LHCN-M2 (cell line): ENCODE measurements around the gene RAD54L. TPM values are rescaled to one million over a fixed set of nuclear protein-coding genes. Genes with fewer than 3 reads are reported as not detected.
A peak's percentile ranks its signal among the peaks of the same experiment; 100 is the strongest.
"Not testable (repeated sequence)": the region's sequence is repeated elsewhere in the genome, so short reads cannot be mapped to it uniquely, and the experiment has no call there.

Experiments used
- DNase-seq: peaks from one replicate; pipeline ENCODE4 v3.0.0-alpha.2; 2012; ENCODE audit warnings: low read depth
- polyA plus RNA-seq: library from polyadenylated mRNA; unstranded; fragments of >200 nt; gene quantifications from one replicate; pipeline ENCODE4 v1.2.1, GENCODE V29; 2012; ENCODE audit warnings: missing spikeins
- total RNA-seq: library from RNA; depleted of rRNA; stranded (reverse); fragments of >200 nt; gene quantifications from 2 replicates; pipeline ENCODE4 v1.2.3, GENCODE V29; 2014; rRNA removed

Gene RAD54L
- total RNA-seq: 14.7 and 16.6 TPM in 2 replicates
- 6.9 TPM for polyA plus RNA-seq

DNA sequence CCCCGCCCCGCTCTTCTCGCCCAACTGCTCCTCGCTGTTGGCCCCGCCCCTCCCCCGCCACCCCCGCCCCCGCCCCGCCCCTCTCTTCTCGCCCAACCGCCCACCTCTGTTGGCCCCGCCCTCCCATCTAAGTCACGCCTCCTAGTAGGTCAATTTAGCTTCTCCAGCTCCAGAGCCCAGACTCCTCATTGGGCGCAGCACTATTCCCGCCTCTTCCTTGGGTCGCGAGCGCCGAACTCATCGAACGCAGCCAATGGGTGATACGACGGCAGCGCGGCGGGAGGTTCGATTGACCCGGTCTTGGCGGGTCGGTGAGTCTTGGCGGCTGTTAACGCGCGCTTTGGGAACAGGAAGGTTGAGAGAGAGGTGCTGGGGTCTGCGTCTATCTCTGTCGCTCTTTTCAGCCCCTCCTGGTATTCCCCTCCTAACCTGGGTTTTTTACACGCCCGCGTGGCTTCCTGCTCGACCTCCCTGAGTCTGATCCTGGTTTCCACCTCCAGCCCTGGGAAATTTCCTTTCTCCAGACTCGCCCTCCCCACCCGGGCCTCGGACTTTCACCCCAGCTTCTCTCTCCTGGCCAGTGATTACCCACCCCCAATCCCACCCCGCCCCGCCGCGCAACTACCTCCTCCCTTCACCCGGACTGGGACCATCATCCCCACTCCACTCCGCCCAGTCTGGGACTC, at the start of gene RAD54L:
TSS of gene RAD54L (plus strand) at position 328 of the 686 bp plus-strand sequence. CDS start 643 bp downstream, outside the sequence.
- peak; percentile 99 for DNase-seq

DNA sequence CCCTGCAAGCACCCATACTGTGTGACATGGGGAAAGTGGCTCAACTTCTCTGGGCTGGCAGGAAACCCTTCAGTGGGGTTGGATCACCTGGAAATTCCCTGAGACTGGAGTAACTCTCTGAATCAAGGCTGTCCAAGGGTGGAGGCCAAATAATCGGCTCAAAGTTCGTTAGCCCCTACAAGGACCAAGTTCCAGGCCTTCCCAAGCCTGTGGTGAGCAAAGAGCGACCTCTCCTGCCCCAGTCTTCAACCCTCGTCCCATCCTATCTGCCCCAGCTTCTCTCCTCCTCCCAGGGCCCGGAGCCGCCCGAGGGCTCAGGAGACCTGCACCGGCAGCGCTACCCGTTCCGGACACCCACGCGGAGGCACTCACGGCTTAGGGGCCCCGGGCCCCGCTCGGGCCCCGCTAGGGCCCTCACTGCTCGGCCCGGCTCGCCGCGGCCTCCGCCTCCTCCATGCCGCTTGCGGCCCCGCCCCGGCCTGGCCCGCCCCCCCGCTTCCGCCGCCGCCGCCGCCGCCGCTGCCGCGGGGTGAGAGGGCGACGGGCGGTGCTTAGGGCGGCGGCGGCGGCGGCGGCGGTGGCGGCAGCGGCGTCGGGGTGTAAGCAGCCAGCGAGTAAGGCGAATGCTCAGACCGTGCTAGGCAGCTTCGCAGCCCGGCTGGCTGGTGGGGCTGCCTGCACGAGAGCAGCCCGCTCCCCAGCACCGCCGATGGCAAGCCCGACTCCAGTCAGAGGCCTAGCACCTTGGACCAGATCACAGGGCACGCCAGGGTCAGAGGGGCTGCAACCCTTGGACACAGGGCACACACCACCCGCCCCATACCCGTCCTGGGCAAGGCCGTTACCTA, 49.4 kb upstream of the RAD54L start, which contains the start of gene POMGNT1:
TSS of gene POMGNT1 (minus strand) at position 471 of the 848 bp plus-strand sequence. CDS start 613 bp downstream, outside the sequence.
- no peak for DNase-seq

DNA sequence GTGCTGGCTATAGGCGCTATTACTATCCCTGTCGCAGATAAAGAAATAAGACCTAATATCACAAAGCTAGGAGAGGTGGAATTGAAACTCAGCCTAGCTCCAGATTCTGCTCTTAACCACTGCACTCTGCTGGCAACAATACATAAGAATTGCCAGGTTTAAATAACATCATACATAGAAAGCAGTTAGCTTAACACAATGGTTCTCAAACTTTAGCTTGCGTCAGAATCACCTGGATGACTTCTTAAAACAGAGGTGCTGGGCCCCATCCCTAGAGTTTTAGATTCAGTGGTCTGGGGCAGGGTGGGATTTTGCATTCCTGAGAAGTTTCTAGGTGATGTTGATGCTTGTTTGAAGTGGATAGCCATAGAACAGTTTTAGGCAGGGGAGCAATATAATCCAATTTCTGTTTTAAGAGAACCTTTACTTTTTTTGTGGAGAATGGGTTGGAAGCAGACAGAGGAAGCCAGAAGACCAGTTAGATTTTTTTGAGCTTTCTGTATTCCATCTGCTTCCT, 48.3 kb upstream of the RAD54L start:
- DNase-seq: no peak

DNA sequence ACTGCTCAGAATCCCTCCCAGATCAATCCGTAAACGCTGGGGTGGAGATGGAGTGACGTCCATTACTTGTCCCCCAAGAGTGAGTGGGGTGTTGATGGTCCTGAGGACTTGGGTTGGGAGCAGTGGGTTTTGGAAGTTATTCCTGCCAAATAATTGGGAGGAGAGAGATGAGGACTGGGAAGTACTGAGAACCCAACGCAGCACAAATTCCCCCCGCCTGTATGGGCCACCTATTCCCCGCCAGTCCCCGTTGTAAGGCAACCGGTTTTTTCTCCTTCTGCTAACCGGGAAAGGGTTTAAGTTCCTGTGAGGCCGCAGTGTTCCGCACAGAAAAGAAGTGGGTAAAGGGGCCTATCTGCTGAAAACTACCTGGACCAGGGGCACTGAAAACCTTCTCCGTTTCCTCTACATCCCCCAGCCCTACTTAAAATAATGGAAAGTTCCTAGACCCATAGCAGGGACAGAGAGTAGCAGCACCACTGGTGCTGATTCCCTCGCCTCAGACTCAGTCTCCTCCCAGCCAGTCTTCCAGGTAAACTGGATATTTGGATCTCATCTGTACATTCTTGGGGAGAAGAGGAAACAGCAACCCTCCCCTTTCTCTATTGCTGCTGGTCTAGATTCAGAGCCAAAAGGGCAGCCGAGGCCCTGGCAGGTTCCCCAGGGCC, 43.7 kb upstream of the RAD54L start:
- no peak for DNase-seq

DNA sequence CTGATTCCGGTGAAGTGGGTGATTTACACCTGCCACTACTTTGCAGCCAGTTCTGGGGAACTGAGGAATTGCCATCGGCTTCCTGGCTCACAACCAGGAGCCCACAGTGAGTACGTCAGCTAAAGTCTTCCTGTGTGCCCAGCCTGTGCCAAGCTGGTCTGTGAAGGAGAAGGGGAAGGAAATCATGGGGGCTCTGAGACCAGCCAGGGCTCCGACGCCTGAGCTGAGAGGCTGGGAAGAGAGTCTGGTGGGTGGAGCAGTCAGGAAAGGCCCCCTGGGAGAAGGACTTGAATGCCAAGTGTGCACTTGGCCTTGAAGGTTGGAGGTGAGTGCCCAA, 43.2 kb upstream of the RAD54L start:
- DNase-seq: no peak

DNA sequence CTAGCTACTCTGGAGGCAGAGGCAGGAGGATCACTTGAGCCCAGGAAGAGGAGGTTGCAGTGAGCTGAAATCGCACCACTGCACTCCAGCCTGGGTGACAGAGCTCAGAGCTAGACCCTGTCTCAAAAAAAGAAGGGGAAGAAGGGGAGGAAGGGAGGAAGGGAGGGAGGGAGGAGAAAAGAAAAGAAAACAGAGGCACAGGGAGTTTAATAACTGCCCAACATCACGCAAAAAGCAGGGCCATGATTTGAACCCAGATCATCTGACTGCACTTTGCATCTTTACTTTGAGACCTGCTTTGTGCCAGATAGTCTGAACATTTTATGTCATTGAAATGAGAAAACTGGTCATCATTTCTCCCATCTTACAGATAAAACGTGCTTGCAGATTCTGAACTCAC, 42.4 kb upstream of the RAD54L start:
- DNase-seq: no peak

DNA sequence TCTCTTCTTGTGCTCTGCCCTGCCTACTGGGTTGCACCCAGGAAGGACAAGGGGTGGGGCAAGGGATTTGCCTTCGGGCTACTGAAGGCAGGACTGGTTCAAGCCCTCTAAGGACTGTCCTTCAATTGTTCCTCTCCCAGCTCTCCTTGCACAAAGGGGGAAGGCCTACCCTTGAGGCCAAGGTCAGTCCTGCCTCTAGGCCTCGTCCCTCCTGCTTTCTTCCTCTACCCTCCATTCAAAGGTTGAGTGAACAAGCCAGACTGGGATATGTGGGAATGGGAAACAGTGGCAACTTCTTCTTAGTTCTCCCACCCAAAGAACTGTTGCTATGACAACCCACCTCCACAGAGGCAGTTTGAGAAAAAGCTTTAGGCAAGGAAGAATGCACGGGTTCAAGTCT, 41.8 kb upstream of the RAD54L start:
- DNase-seq: no peak

DNA sequence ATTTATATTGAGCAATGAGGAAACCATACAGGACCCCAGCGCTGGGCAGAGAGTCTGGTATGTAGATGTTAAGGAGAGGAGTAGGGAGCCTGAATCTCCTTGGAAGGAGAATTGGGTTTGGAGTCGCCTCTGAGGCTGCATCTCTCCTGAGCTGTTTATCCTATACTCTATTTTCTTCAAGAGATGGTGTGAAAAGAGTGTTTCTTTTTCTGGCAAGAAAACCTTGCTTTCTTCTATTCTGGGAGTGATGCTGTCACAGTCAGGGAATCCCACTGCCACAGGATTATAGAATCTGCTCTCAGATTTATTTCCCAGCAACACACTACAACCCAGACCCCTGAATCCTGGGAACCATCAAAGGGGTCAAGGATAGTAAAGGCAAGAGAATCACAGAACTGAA, 41.2 kb upstream of the RAD54L start:
- DNase-seq: no peak

DNA sequence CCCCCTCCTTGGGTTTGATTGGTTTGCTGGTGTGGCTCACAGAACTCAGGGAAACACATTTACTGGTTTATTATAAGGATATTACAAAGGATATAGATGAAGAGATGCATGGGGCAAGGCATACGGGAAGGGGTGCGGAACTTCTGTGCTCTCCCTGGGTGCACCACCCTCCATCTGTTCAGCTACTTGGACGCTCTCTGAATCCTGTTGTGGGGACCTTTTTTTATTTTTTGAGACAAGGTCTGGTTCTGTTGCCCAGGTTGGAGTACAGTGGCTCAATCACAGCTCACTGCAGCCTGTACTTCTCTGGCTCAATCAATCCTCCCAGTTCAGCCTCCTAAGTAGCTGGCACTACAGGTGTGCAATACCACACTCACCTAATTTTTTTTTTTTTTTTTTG, 37.0 kb upstream of the RAD54L start:
- DNase-seq: no peak

DNA sequence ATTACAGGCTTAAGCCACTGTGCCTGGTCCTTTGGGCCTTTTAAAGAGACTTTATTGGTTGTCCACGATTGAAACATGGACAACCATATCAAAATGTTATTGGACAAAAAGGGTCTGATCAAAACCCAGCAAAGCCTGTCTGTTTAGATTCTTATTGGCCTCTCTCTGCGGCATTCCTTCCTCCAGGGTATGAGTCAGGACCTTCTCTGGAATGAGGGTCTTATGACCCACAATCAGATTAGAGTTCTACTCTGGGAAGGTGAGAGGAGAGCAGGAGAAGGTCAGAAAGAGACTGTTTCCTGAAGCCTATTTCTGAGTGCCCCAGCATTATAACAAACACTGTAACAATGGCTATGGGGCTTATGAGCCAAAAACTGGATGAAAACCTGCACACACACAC, 36.5 kb upstream of the RAD54L start:
- no peak for DNase-seq

DNA sequence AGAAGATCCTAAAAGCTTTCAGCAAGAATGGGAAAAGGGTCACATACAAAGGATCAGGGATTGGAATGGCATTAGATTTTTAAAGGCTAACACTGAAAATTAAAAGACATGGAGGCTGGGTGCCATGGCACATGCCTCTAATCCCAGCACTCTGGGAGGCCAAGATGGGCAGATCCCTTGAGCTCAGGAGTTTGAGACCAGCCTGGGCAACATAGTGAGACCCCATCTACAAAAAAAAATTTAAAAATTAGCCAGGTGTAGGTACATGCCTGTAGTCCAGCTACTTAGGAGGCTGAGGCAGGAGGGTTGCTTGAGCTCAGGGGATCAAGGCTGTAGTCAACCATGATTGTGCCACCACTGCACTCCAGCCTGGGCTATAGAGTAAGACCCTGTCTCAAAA, 32.1 kb upstream of the RAD54L start:
- DNase-seq: no peak

DNA sequence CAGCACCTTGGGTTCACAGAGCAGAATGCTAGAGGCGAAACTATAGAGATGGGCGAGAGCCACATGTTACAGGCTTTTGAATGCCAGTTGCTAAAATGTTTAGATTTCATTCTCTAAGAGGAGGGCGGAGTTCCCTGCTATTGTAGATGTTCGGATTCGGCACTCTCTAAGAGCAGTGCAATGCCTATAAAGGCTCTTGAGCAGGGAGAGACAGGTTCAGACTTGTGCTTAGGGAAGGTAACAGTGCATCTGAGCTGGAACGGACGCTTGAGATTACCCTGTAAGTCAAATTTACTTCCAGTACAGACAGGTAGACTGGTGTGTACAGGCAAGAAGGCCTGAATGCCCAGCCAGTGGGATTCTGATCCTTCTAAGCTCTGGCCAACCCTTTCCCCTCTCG, 29.1 kb upstream of the RAD54L start:
- DNase-seq: no peak

DNA sequence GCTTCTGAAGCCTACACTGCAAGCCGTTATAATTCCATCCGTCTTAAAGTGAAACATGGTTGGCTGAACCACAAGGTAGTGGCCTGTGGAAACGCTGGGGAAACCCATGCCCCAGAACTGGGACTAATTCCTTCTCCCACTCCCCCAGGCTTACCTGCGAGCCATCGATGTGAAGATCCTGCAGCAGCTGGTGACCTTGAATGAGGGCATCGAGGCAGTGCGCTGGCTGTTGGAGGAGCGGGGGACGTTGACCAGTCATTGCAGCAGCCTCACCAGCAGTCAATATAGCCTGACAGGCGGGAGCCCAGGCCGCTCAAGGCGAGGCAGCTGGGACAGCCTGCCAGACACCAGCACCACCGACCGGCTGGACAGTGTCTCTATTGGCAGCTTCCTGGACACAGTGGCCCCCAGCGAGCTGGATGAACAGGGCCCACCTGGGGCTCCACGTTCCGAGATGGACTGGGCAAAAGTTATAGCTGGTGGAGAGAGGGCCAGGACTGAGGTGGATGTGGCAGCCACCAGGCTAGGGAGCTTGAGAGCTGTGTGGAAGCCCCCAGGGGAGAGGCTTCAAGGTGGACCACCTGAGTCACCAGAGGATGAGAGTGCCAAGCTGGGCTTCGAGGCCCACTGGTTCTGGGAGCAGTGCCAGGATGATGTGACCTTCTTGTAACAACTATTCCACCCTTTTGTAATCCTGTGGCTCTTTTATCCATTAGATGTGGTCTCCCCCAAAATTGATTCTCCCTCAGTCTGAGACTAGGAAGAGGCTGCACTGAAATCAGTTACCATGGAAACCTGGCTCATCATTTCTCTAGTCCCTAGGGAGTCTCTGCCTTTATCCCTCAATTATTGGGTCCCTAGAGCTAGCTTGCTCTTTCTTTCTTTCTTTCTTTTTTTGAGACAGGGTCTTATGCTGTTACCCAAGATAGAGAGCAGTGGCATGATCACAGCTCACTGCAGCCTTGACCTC, 27.7 kb upstream of the RAD54L start:
- DNase-seq: peak; percentile 9

DNA sequence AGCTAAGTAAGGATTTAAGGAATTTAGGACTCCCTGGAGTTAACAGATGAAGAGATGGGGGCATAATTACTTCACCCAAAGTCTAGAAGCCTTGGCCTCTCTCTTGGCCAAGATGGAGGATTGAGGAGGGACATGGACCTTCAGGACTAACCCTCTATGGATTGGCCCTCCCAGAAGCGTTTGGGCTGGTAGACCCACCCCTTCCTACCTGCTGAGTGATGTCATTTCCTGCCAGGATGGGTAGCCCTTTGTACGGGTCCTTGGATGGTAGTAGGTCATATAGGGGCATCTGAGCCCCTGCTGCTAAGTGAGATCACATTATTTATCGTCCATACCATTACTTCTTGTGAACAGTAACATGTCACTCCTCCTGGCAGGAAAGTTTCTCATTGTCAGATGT, 26.8 kb upstream of the RAD54L start:
- no peak for DNase-seq

DNA sequence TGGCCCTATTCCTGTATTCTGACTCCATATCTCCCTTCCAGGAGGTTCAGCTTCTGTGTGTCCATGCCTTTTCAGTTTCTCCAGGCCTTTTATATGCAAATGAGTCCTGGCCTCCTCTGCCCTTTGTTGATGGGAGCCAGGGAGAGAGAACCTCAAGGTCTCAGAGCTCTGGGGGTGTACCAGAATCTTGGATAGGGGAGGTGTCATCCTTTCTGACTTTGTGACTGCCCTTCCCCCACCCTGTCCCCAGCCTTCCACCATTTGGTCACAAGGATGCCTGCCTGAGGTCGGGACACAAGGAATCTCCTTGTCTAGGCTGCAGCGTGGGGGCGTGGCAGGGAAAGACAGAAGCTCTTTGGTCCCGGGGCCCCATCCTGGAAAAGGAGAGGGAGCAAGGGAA, 25.8 kb upstream of the RAD54L start:
- no peak for DNase-seq

DNA sequence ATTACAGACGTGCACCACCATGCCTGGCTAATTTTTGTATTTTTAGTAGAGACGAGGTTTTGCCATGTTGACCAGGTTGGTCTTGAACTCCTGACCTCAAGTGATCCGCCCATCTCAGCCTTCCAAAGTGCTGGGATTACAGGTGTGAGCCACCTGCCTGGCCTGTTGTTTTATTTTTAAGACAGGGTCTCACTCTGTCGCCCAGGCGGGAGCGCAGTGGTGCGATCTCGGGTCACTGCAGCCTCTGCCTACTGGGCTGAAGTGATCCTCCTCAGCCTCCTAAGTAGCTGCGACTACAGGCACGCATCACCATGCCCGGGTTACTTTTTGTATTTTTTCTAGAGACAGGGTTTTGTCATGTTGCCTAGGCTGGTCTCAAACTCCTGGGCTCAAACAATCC, 24.5 kb upstream of the RAD54L start:
- not testable (repeated sequence) for DNase-seq

DNA sequence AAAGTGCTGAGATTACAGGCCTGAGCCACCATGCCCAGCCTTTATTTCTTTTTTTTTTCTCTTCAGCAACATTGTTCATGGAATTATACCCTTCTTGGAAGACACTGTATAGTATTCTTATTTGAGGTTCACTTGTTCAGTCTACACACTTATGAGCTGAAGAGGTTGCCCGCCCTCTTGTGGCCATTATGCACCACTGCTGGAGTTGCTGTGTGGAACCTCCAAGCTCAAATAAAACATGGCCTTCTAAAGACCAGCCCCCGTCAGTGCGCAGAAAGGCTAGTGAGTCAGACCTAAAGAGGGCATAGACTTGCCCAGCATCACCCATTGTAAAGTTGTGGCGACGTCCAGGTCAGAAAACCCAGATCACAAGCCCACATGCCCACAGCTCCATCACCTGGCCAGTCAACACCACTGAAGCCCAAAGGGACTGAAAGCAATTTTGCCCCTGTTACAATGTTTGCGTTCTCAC, 24.1 kb upstream of the RAD54L start:
- DNase-seq: peak; percentile 91

DNA sequence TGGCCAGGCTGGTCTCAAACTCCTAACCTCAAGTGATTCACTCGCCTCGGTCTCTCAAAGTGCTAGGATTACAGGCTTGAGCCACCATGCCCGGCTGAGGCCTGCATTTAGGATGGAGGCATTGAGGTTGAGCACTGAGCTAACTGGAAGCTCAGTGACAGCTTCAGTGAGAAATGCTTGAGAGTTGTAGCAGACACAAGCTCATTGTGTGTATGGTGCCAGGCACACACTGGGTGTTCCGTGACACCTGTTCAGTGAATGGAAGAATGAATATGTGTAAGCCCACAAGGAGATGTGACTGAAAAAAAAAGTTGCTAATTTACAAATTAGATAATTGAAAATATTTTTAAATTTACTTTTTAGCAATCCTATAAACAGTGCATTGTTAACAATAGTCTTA, 22.6 kb upstream of the RAD54L start:
- no peak for DNase-seq

DNA sequence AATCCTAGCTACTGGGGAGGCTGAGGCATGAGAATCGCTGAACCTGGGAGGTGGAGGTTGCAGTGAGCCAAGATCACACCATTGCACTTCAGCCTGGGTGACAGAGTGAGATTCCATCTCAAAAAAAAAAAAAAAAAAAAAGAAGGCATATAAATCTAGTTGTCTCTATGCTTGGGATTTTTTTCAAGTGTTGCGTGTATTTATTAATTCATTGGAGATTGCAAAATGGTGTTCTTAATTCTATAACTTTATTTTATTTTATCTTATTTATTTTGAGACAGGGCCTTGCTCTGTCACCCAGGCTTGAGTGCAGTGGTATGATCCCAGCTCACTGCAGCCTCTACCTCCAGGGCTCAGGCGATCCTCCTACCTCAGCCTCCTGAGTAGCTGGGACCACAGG, 16.3 kb upstream of the RAD54L start:
- DNase-seq: not testable (repeated sequence)

DNA sequence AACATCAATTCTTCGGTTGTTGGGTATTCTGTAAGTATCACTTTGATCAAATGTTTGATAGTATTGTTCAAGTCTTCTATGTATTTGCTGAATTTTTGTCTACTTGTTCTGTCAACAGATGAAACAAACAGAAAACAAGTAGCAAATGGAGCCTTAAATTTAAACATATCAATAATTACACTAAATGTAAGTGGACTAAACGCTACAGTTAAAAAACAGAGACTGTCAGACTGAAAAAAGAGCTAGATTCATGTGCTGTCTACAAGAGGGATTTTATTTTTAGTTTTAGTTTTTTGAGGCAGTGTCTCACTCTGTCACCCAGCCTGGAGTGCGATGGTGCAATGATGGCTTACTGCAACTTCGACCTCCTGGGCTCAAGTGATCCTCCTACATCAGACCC, 10.7 kb upstream of the RAD54L start:
- no peak for DNase-seq

DNA sequence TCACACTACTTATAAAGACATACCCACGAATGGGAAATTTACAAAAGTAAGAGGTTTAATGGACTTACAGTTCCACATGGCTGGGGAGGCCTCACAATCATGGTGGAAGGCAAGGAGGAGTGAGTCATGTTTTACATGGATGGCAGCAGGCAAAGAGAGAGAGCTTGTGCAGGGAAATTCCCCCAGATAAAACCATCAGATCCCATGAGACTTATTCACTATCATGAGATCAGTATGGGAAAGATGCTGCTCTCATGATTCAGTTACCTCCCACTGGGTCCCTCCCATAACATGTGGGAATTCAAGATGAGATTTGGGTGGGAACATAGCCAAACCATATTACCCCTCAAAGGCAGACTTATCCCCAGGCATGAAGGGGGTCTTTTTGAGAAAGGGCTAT, 8.7 kb upstream of the RAD54L start:
- DNase-seq: peak; percentile 60
